HepG2 (cell line): Measurements from ENCODE around the gene NEK5. TPM values are rescaled to one million over a fixed set of nuclear protein-coding genes. Genes with fewer than 3 reads are reported as not detected.

Experiments
- AKAP8 ChIP-seq: sonication (generic); formaldehyde crosslinking; IDR thresholded peaks from 2 replicates; pipeline ENCODE4 v1.5.1; 2020; ENCODE audit warnings: mild to moderate bottlenecking, missing genetic modification reagents
- E2F1 ChIP-seq: sonication (generic); formaldehyde crosslinking; IDR thresholded peaks from 2 replicates; pipeline ENCODE4 v1.5.0; 2020; ENCODE audit warnings: missing genetic modification reagents
- HNF1B ChIP-seq: sonication (generic); formaldehyde crosslinking; IDR thresholded peaks from 2 replicates; pipeline ENCODE4 v1.5.1; 2020; ENCODE audit warnings: mild to moderate bottlenecking, moderate library complexity, missing genetic modification reagents
- HOXA7 ChIP-seq: sonication (generic); formaldehyde crosslinking; IDR thresholded peaks from 2 replicates; pipeline ENCODE4 v1.8.1; 2022; ENCODE audit warnings: mild to moderate bottlenecking, missing genetic modification reagents, moderate library complexity
- MBD4 ChIP-seq: IDR thresholded peaks from 2 replicates; pipeline ENCODE4 v1.6.1; 2012; ENCODE audit warnings: low read length, inconsistent platforms, borderline replicate concordance
- NRL ChIP-seq: sonication (generic); formaldehyde crosslinking; IDR thresholded peaks from 2 replicates; pipeline ENCODE4 v1.5.0; 2020; ENCODE audit warnings: missing genetic modification reagents, mild to moderate bottlenecking, moderate library complexity, borderline replicate concordance
- RNF2 ChIP-seq: fragments of 450-650 bp; conservative IDR thresholded peaks from 2 replicates; pipeline ENCODE4 v1.6.1; 2016; ENCODE audit warnings: low read depth
- RXRB ChIP-seq: IDR thresholded peaks from 2 replicates; pipeline ENCODE4 v1.6.1; 2016; ENCODE audit warnings: borderline replicate concordance, missing genetic modification reagents, missing compliant biosample characterization
- SRSF4 ChIP-seq: fragments of 200-400 bp; formaldehyde crosslinking; IDR thresholded peaks from one replicate; pipeline ENCODE4 v1.6.1; 2018; ENCODE audit warnings: mild to moderate bottlenecking, low read depth, low read length, moderate library complexity; ENCODE audit not compliant: poor library complexity, severe bottlenecking
- SRSF9 ChIP-seq: fragments of 200-400 bp; formaldehyde crosslinking; IDR thresholded peaks from 2 replicates; pipeline ENCODE4 v1.6.1; 2018; ENCODE audit warnings: borderline replicate concordance, mild to moderate bottlenecking, low read depth, low read length; ENCODE audit not compliant: insufficient read depth, poor library complexity, severe bottlenecking
- TEAD3 ChIP-seq: optimal IDR thresholded peaks from 2 replicates; pipeline ENCODE3; 2016; ENCODE audit warnings: borderline replicate concordance
- TFAP4 ChIP-seq: sonication (generic); IDR thresholded peaks from 2 replicates; pipeline ENCODE4 v1.6.1; 2016; ENCODE audit warnings: low read depth, borderline replicate concordance
- YEATS2 ChIP-seq: sonication (generic); formaldehyde crosslinking; IDR thresholded peaks from 2 replicates; pipeline ENCODE4 v1.4.0; 2020; ENCODE audit warnings: missing genetic modification reagents, borderline replicate concordance
- ZBTB7B ChIP-seq: sonication (generic); formaldehyde crosslinking; IDR thresholded peaks from 2 replicates; pipeline ENCODE4 v1.4.0; 2020; ENCODE audit warnings: missing genetic modification reagents
- ZNF781 ChIP-seq: sonication (generic); formaldehyde crosslinking; IDR thresholded peaks from 2 replicates; pipeline ENCODE4 v1.5.1; 2020; ENCODE audit warnings: borderline replicate concordance, mild to moderate bottlenecking, missing genetic modification reagents; ENCODE audit errors: not compliant biosample characterization
- polyA plus RNA-seq, 8 experiments: library from polyadenylated mRNA; depleted of rRNA in 3 of 8; stranded (reverse) in 7 of 8; unstranded in 1 of 8; fragments of >200 nt; fragmentation: Illumina TruSeq in 4 of 8; extraction: Trizol in 4 of 8; gene quantifications; 2 replicates each; pipeline versions ENCODE4 v1.2.1 to v1.2.3, GENCODE V29; 2011 to 2016; ENCODE audit warnings: low read depth in 4 of 8, missing spikeins in 1 of 8, mixed read lengths in 1 of 8; ENCODE audit not compliant: insufficient read depth in 1 of 8
- total RNA-seq, 5 experiments: library from RNA; depleted of rRNA; stranded (reverse); fragments of >200 nt; fragmentation: Illumina TruSeq; extraction: Trizol; gene quantifications; 2 replicates each; pipeline ENCODE4 v1.2.3, GENCODE V29; 2016; ENCODE audit warnings: low read depth in 1 of 5
- TF ChIP-seq, protein P1 (sequence below): sonication (generic); formaldehyde crosslinking; IDR thresholded peaks from 2 replicates; pipeline ENCODE4 v1.4.0; 2020; ENCODE audit warnings: mild to moderate bottlenecking, missing genetic modification reagents, borderline replicate concordance
- TF ChIP-seq, protein P2 (sequence below): sonication (generic); formaldehyde crosslinking; IDR thresholded peaks from 2 replicates; pipeline ENCODE4 v1.4.0; 2020; ENCODE audit warnings: missing genetic modification reagents, borderline replicate concordance

NEK5 gene
- total and polyA plus RNA-seq, 2 of the 13 experiments (the other 11 are each of a cell fraction or from before 2014, with no cell fraction given) = 0.12 to 0.22 TPM

DNA sequence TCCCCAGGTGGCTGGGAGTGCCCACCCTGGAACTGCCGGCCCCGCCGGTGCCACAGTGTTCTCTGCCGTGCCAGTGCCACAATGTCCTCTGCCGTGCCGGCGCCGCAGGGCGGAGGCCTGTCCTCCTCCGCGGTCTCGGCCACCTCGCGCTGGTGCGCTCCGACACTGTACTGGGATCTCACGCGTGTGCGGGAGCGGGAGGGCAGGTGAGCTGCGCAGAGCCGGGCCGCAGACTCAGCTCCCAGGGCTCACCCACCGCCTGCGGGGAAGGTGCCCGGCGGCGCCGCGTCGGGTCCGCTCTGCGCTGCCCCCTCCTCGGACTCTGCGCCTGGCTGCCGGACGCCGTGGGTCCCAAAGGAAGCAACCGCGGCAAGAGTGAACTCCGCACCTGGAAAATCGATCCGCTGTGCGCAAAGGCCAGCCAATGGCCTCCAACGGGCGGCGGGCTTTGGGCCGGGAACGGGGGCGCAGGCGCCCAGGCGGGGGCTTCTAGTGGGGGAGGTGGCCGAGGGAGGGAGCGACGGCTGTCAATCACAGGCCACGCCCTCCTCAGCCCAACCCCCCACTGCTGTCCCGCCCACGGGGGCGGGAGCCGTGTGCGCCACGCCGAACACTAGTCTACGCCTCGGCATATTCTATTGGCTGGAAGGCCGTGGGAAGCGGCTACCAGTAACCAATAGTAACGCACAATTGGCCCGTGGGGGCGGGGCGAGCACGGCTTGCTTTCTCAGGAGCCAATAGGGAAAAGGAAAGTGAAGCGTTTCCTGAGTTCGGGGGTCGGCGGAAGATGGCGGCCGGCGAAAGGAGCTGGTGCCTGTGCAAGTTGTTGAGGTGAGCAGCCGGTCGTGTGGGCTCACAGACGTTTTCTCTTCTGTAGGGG is 117.0 kb downstream of the NEK5 start, which contains the start of gene ALG11 (continued):
- TF ChIP-seq SRSF4 (no peak), HNF1B (CRISPR knock-in tag) (peak; percentile 90), SRSF9 (no peak), AKAP8 (CRISPR knock-in tag) (peak; percentile 86), RNF2 (peak; percentile 75; the same call in 1 of the 2 replicates), TFAP4 (peak; percentile 52; the same call in 1 of the 2 replicates), ZBTB7B (CRISPR knock-in tag) (peak; percentile 94), HOXA7 (CRISPR knock-in tag) (no peak; the same call in 1 of the 2 replicates), RXRB (CRISPR knock-in tag) (peak; percentile 82), E2F1 (CRISPR knock-in tag) (peak; percentile 82; the same call in 1 of the 2 replicates), YEATS2 (CRISPR knock-in tag) (peak; percentile 7; the same call in 1 of the 2 replicates), MBD4 (no peak), TEAD3 (CRISPR knock-in tag) (peak; percentile 51), ZNF781 (CRISPR knock-in tag) (no peak), NRL (CRISPR knock-in tag) (peak; percentile 83)
- TF ChIP-seq, protein P1, sequence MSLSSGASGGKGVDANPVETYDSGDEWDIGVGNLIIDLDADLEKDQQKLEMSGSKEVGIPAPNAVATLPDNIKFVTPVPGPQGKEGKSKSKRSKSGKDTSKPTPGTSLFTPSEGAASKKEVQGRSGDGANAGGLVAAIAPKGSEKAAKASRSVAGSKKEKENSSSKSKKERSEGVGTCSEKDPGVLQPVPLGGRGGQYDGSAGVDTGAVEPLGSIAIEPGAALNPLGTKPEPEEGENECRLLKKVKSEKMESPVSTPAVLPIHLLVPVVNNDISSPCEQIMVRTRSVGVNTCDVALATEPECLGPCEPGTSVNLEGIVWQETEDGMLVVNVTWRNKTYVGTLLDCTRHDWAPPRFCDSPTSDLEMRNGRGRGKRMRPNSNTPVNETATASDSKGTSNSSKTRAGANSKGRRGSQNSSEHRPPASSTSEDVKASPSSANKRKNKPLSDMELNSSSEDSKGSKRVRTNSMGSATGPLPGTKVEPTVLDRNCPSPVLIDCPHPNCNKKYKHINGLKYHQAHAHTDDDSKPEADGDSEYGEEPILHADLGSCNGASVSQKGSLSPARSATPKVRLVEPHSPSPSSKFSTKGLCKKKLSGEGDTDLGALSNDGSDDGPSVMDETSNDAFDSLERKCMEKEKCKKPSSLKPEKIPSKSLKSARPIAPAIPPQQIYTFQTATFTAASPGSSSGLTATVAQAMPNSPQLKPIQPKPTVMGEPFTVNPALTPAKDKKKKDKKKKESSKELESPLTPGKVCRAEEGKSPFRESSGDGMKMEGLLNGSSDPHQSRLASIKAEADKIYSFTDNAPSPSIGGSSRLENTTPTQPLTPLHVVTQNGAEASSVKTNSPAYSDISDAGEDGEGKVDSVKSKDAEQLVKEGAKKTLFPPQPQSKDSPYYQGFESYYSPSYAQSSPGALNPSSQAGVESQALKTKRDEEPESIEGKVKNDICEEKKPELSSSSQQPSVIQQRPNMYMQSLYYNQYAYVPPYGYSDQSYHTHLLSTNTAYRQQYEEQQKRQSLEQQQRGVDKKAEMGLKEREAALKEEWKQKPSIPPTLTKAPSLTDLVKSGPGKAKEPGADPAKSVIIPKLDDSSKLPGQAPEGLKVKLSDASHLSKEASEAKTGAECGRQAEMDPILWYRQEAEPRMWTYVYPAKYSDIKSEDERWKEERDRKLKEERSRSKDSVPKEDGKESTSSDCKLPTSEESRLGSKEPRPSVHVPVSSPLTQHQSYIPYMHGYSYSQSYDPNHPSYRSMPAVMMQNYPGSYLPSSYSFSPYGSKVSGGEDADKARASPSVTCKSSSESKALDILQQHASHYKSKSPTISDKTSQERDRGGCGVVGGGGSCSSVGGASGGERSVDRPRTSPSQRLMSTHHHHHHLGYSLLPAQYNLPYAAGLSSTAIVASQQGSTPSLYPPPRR (CRISPR knock-in tag) = peak; percentile 96
- TF ChIP-seq, protein P2, sequence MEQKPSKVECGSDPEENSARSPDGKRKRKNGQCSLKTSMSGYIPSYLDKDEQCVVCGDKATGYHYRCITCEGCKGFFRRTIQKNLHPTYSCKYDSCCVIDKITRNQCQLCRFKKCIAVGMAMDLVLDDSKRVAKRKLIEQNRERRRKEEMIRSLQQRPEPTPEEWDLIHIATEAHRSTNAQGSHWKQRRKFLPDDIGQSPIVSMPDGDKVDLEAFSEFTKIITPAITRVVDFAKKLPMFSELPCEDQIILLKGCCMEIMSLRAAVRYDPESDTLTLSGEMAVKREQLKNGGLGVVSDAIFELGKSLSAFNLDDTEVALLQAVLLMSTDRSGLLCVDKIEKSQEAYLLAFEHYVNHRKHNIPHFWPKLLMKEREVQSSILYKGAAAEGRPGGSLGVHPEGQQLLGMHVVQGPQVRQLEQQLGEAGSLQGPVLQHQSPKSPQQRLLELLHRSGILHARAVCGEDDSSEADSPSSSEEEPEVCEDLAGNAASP = no peak
